Liver (tissue), 9 donors: ENCODE data around the gene ZC3H12D. TPM values are rescaled to one million over a fixed set of nuclear protein-coding genes. Genes with fewer than 3 reads are reported as not detected.
"Not testable (repeated sequence)": the region's sequence is repeated elsewhere in the genome, so short reads cannot be mapped to it uniquely, and the experiment has no call there.

ENCODE experiments used
- DNase-seq: peaks from one replicate; pipeline ENCODE4 v3.0.0-alpha.2; 2017; ENCODE audit warnings: low spot score
- H3K27ac ChIP-seq, 2 donors: one replicate each; pipeline ENCODE4 v1.7.0; 2013; ENCODE audit warnings: inconsistent platforms in 2 of 2, low read length in 2 of 2, control low read depth in 1 of 2, low read depth in 1 of 2, mild to moderate bottlenecking in 1 of 2
- H3K27me3 ChIP-seq, 4 donors: one replicate each; pipeline versions ENCODE4 v1.6.1 to v1.7.0; 2013; ENCODE audit warnings: low read length in 3 of 4, inconsistent platforms in 1 of 4, mild to moderate bottlenecking in 1 of 4, moderate library complexity in 1 of 4; ENCODE audit not compliant: control insufficient read depth in 4 of 4, insufficient read depth in 4 of 4
- H3K36me3 ChIP-seq, 4 donors: one replicate each; pipeline versions ENCODE4 v1.6.1 to v1.7.0; 2013; ENCODE audit warnings: low read length in 3 of 4, mild to moderate bottlenecking in 3 of 4, low read depth in 1 of 4, moderate library complexity in 1 of 4; ENCODE audit not compliant: control insufficient read depth in 4 of 4, insufficient read depth in 3 of 4
- H3K4me1 ChIP-seq, 4 donors: one replicate each; pipeline versions ENCODE4 v1.6.1 to v1.7.0; 2013; ENCODE audit warnings: low read length in 3 of 4, mild to moderate bottlenecking in 3 of 4, moderate library complexity in 1 of 4; ENCODE audit not compliant: control insufficient read depth in 4 of 4, insufficient read depth in 4 of 4
- H3K4me3 ChIP-seq, 3 donors: one replicate each; pipeline versions ENCODE4 v1.6.1 to v1.7.0; 2013; ENCODE audit warnings: low read length in 3 of 3, control low read depth in 1 of 3, low read depth in 1 of 3, mild to moderate bottlenecking in 1 of 3
- H3K9ac ChIP-seq, 2 donors: one replicate each; pipeline ENCODE4 v1.7.0; 2013; ENCODE audit warnings: low read length in 2 of 2, mild to moderate bottlenecking in 2 of 2, moderate library complexity in 2 of 2, control low read depth in 1 of 2, low read depth in 1 of 2
- H3K9me3 ChIP-seq, 4 donors: one replicate each; pipeline versions ENCODE4 v1.6.1 to v1.7.0; 2013; ENCODE audit warnings: low read length in 3 of 4; ENCODE audit not compliant: control insufficient read depth in 4 of 4
- EGR1 ChIP-seq, 2 donors: IDR thresholded peaks; 2 replicates each; pipeline ENCODE4 v1.6.1; 2016 to 2018; ENCODE audit warnings: antibody characterized with exemption in 2 of 2, low read depth in 2 of 2
- FOXA1 ChIP-seq: IDR thresholded peaks from 2 replicates; pipeline ENCODE4 v1.6.1; 2016; ENCODE audit warnings: antibody characterized with exemption
- FOXA2 ChIP-seq: IDR thresholded peaks from 2 replicates; pipeline ENCODE4 v1.6.1; 2016; ENCODE audit warnings: antibody characterized with exemption
- GABPA ChIP-seq, 2 donors: IDR thresholded peaks in 1 of 2; conservative IDR thresholded peaks in 1 of 2; 2 replicates each; pipeline ENCODE4 v1.6.1; 2016; ENCODE audit warnings: antibody characterized with exemption in 2 of 2, mild to moderate bottlenecking in 1 of 2, moderate library complexity in 1 of 2
- HNF4A ChIP-seq, 2 donors: conservative IDR thresholded peaks; 2 replicates each; pipeline ENCODE4 v1.6.1; 2016; ENCODE audit warnings: antibody characterized with exemption in 2 of 2, mild to moderate bottlenecking in 2 of 2
- NR2F2 ChIP-seq: IDR thresholded peaks from 2 replicates; pipeline ENCODE4 v1.6.1; 2016; ENCODE audit warnings: antibody characterized with exemption
- SP1 ChIP-seq: IDR thresholded peaks from 2 replicates; pipeline ENCODE4 v1.6.1; 2018; ENCODE audit warnings: antibody characterized with exemption, mild to moderate bottlenecking
- TAF1 ChIP-seq: conservative IDR thresholded peaks from 2 replicates; pipeline ENCODE4 v1.6.1; 2016; ENCODE audit warnings: antibody characterized with exemption, mild to moderate bottlenecking
- YY1 ChIP-seq: IDR thresholded peaks from 2 replicates; pipeline ENCODE4 v1.6.1; 2016; ENCODE audit warnings: antibody characterized with exemption, mild to moderate bottlenecking
- WGBS: extraction: QIAGEN DNeasy Blood & Tissue Kit; methylation state at CpG from one replicate; pipeline ENCODE4 v1.1.7; 2013; 5-methylcytosine and 5-hydroxymethylcytosine counted together
- polyA plus RNA-seq, 2 donors: library from polyadenylated mRNA; stranded (reverse) in 1 of 2; unstranded in 1 of 2; fragments of 200-250 nt in 1 of 2; fragments of >200 nt in 1 of 2; fragmentation: Nextera tagmentation in 1 of 2; extraction: Ambion mirVana in 1 of 2; gene quantifications; one replicate each; pipeline versions ENCODE4 v1.2.1 to v1.2.3, GENCODE V29; 2013 to 2015
- total RNA-seq, 2 donors: library from RNA; depleted of rRNA; stranded (reverse); fragments of >200 nt; gene quantifications; one replicate each; pipeline ENCODE4 v1.2.3, GENCODE V29; 2014
- TF ChIP-seq, protein P1 (sequence below): IDR thresholded peaks from 2 replicates; pipeline ENCODE4 v1.6.1; 2016; ENCODE audit warnings: antibody characterized with exemption
- TF ChIP-seq, protein P2 (sequence below): IDR thresholded peaks from 2 replicates; pipeline ENCODE4 v1.6.1; 2016; ENCODE audit warnings: antibody characterized with exemption
- TF ChIP-seq, protein P3 (sequence below): fragments of 150-350 bp; IDR thresholded peaks from 2 replicates; pipeline ENCODE4 v1.5.1; 2017; ENCODE audit warnings: improper control_type of control experiment, low read depth, low read length; ENCODE audit not compliant: missing input control
- TF ChIP-seq, protein P4 (sequence below): IDR thresholded peaks from 2 replicates; pipeline ENCODE4 v1.6.1; 2016; ENCODE audit warnings: antibody characterized with exemption
- TF ChIP-seq, protein P5 (sequence below): IDR thresholded peaks from 2 replicates; pipeline ENCODE4 v1.6.1; 2016; ENCODE audit warnings: antibody characterized with exemption, mild to moderate bottlenecking
- donor health status: healthy.
- donor health status: healthy.
- donor health status: healthy.
- donor health status: healthy.
- donor health status: healthy.

Gene ZC3H12D
- total and polyA plus RNA-seq, 4 donors: 0.07 to 1.4 (median 0.84) TPM

DNA sequence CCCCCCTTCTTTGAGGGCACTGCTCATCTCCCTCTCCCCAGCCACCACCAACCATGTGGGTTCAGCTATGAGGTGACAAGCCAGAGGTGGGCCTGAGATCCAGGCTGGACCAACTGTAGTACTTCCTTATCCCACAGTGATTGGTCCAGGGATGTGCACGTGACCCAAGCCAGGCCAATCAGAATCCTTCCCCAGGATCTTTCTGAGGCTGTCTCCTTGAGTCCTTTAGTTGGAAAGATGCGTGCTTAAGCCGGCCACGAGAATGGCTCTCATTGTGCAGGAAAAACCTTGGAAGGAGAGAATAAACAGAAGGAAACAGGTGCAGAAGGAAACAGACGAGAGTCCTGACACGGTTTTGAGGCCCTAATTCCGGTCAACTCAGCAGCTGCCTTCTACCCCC is 39.2 kb downstream of the ZC3H12D start (continued):
- TF ChIP-seq YY1 (no peak), HNF4A (conservative IDR thresholded peaks at IDR 0.05) (no peak), EGR1 (IDR thresholded peaks at IDR 0.05; ENCODE audit: low read depth in 2 of 2) (no peak), GABPA (IDR thresholded peaks at IDR 0.05 in 1 of 2, conservative IDR thresholded peaks at IDR 0.05 in 1 of 2) (no peak)
- TF ChIP-seq, protein P1, sequence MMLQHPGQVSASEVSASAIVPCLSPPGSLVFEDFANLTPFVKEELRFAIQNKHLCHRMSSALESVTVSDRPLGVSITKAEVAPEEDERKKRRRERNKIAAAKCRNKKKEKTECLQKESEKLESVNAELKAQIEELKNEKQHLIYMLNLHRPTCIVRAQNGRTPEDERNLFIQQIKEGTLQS: no peak
- TF ChIP-seq, protein P2, sequence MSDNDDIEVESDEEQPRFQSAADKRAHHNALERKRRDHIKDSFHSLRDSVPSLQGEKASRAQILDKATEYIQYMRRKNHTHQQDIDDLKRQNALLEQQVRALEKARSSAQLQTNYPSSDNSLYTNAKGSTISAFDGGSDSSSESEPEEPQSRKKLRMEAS: no peak

DNA sequence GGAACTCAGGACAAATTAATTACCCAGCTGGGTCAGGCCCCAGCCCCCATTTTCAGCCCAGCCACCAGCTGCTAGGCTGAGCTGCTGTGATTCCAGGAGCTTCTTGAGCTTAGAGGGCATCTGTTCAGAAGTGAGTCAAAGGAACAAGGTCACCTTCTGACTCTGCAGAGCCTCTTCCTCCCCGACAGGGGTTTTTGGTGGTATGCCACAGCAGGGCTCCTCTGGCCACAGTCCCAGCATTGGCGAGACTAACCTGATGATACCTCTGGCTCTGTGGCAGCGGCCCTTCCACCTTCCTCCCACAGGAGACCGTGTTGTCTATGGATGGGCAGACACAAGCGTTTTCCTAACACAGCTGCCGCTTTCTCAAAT is 39.7 kb downstream of the ZC3H12D start:
- H3K36me3 ChIP-seq: no peaks in the 10 kb centered on the region
- H3K9me3 ChIP-seq: no peaks in the 10 kb centered on the region
- no peak for TF ChIP-seq NR2F2
- no peak for TF ChIP-seq FOXA2
- TF ChIP-seq, protein P3, sequence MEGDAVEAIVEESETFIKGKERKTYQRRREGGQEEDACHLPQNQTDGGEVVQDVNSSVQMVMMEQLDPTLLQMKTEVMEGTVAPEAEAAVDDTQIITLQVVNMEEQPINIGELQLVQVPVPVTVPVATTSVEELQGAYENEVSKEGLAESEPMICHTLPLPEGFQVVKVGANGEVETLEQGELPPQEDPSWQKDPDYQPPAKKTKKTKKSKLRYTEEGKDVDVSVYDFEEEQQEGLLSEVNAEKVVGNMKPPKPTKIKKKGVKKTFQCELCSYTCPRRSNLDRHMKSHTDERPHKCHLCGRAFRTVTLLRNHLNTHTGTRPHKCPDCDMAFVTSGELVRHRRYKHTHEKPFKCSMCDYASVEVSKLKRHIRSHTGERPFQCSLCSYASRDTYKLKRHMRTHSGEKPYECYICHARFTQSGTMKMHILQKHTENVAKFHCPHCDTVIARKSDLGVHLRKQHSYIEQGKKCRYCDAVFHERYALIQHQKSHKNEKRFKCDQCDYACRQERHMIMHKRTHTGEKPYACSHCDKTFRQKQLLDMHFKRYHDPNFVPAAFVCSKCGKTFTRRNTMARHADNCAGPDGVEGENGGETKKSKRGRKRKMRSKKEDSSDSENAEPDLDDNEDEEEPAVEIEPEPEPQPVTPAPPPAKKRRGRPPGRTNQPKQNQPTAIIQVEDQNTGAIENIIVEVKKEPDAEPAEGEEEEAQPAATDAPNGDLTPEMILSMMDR: no peak
- TF ChIP-seq, protein P4, sequence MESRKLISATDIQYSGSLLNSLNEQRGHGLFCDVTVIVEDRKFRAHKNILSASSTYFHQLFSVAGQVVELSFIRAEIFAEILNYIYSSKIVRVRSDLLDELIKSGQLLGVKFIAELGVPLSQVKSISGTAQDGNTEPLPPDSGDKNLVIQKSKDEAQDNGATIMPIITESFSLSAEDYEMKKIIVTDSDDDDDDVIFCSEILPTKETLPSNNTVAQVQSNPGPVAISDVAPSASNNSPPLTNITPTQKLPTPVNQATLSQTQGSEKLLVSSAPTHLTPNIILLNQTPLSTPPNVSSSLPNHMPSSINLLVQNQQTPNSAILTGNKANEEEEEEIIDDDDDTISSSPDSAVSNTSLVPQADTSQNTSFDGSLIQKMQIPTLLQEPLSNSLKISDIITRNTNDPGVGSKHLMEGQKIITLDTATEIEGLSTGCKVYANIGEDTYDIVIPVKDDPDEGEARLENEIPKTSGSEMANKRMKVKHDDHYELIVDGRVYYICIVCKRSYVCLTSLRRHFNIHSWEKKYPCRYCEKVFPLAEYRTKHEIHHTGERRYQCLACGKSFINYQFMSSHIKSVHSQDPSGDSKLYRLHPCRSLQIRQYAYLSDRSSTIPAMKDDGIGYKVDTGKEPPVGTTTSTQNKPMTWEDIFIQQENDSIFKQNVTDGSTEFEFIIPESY: no peak
- no peak for TF ChIP-seq FOXA1
- TF ChIP-seq SP1: no peak
- no peak for TF ChIP-seq TAF1
- TF ChIP-seq, protein P5, sequence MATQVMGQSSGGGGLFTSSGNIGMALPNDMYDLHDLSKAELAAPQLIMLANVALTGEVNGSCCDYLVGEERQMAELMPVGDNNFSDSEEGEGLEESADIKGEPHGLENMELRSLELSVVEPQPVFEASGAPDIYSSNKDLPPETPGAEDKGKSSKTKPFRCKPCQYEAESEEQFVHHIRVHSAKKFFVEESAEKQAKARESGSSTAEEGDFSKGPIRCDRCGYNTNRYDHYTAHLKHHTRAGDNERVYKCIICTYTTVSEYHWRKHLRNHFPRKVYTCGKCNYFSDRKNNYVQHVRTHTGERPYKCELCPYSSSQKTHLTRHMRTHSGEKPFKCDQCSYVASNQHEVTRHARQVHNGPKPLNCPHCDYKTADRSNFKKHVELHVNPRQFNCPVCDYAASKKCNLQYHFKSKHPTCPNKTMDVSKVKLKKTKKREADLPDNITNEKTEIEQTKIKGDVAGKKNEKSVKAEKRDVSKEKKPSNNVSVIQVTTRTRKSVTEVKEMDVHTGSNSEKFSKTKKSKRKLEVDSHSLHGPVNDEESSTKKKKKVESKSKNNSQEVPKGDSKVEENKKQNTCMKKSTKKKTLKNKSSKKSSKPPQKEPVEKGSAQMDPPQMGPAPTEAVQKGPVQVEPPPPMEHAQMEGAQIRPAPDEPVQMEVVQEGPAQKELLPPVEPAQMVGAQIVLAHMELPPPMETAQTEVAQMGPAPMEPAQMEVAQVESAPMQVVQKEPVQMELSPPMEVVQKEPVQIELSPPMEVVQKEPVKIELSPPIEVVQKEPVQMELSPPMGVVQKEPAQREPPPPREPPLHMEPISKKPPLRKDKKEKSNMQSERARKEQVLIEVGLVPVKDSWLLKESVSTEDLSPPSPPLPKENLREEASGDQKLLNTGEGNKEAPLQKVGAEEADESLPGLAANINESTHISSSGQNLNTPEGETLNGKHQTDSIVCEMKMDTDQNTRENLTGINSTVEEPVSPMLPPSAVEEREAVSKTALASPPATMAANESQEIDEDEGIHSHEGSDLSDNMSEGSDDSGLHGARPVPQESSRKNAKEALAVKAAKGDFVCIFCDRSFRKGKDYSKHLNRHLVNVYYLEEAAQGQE: no peak
- TF ChIP-seq EGR1 (IDR thresholded peaks at IDR 0.05; ENCODE audit: low read depth in 2 of 2): no peak
- no peak overlapping the region for H3K27ac ChIP-seq
- H3K27me3 ChIP-seq: no peaks in the 10 kb centered on the region
- no peak for DNase-seq
- H3K4me3 ChIP-seq: no peak overlapping the region
- WGBS: 92% methylated on average over 6 of the region's 6 CpGs
- peaks cover 0 to under 1% (median 0%) of the 10 kb centered on the region in 4 donors for H3K4me1 ChIP-seq
- no peak overlapping the region for H3K9ac ChIP-seq

DNA sequence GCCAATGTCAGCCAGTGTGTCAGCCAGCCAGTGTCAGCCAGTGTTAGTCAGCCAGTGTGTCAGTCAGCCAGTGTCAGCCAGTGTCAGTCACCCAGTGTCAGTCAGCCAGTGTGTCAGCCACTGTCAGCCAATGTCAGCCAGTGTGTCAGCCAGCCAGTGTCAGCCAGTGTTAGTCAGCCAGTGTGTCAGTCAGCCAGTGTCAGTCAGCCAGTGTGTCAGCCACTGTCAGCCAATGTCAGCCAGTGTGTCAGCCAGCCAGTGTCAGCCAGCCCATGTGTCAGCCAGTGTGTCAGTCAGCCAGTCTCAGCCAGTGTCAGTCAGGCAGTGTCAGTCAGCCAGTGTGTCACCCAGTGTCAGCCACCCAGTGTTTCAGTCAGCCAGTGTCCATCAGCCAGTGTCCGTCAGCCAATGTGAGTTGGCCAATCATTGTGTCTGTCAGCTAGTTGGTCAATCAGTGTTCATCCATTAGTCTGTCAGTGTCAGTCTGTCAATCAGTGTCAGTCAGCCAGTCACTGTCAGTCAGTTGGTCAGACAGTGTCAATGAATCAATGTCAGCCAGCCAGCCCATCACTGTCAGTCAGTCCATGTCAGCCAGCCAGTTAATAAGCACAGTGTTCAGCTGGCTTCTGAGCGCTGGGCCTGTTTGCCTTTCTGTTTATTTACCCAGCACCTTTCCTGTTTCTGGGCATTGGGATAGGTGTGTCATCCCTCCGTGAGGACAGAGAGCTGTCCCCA is 40.3 kb downstream of the ZC3H12D start:
- WGBS: 64% methylated on average over 3 of the region's 3 CpGs
- H3K27me3 ChIP-seq, DNase-seq, H3K36me3 ChIP-seq, H3K9me3 ChIP-seq, H3K27ac ChIP-seq, H3K4me3 ChIP-seq, H3K4me1 ChIP-seq, H3K9ac ChIP-seq: not testable (repeated sequence)
